Measurements from ENCODE around the gene SH3BP2.

The SH3BP2 gene

DNA sequence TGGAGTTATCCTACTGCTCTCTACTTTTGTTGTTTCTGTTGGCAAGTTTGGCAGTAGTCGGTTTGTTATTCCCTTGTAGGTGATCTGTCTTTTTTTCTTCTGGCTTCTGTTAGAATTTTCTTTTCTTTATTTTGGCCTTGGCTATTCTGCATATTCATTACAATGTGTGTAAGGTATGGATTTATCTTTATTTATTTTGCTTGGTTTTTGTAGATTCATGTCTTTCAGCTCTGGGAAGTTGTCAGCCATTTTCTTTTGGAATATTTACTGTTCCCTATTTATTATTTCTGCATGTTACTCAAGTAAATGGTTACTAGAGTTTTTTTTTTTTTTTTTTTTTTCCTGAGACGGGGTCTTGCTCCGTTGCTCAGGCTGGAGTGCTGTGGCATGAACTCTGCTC, 63.4 kb downstream of the SH3BP2 start:
- DNase-seq (ENCODE audit: low spot score), result no peak

DNA sequence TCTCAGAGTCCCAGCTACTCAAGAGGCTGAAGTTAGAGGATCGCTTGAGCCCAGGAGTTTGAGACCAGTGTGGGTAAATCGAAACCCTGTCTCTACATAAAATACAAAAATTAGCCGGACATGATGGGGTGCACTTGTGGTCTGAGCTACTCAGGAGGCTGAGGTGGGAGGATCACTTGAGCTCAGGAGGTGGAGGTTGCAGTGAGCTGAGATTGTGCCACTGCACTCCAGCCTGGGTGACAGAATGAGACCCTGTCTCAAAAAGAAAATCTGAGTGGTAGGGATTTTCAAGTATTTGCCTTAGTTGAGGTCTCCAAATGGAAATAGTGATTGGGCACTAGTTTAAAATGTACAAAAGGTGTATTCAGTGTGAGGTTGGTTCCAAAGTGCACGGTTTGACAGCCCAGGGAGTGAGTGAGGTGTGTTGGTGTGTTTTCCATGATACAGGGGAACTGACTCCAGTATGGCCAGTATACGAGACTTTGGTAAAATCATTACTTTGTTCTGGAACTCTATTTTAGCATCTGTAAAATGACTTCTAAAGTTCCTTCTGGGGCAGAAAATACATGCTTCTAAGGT, 64.6 kb downstream of the SH3BP2 start:
- DNase-seq (ENCODE audit: low spot score), result no peak

GRCh38 chr4:2858451-2859217, 65.7 kb downstream of the SH3BP2 start:
- DNase-seq (ENCODE audit: low spot score), result no peak

GRCh38 chr4:2859514-2859913, 66.6 kb downstream of the SH3BP2 start:
- DNase-seq (ENCODE audit: low spot score), result no peak

DNA sequence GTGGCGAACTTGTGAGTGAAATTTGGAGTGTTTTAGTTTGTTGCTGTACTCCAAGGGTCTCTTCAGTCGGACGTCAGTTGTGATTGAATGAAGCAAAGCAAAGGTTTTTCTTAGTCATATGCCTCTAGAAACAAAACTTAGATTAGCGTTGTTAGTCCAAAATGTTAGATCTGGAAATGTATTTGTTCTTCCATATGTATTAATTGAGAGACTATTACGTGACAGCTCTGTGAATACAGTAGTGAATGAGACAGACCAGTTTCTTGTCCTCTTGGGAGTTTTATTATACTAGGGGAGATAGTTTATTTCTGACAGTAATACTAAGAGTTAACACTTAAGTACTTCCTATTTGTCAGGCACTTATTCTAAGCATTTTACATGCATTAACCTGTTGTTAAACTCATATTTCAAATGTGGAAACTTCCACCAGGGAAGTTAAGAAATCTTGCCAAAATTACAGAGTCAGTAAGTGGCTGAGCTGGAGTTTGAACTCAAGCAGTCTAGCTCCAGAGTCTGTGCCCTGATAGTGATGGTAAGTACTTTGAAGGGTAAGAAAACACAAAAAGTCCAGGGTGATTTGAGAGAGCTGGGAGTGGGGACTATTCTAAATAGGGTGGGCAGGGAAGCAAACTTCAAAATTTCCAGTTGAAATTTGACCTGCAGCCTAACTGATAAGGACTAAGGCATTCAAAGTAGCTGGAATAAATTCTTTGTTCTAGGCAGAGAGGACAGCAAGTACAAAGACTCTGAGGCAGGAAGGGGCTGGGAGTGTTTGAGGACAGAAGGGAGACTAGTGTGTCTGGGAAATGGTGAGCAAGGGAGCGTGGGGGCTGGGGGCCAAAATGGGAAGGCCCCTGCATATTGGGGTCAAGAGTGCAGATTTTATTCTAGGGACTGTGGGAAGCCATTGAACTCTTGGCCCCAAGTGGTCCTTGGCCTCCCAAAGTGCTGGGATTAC, 67.8 kb downstream of the SH3BP2 start:
- no peak for DNase-seq (ENCODE audit: low spot score)

- DNase-seq (ENCODE audit: low spot score), result no peak
Observed at GRCh38 chr4:2861631-2862436, 68.9 kb downstream of the SH3BP2 start.

DNA sequence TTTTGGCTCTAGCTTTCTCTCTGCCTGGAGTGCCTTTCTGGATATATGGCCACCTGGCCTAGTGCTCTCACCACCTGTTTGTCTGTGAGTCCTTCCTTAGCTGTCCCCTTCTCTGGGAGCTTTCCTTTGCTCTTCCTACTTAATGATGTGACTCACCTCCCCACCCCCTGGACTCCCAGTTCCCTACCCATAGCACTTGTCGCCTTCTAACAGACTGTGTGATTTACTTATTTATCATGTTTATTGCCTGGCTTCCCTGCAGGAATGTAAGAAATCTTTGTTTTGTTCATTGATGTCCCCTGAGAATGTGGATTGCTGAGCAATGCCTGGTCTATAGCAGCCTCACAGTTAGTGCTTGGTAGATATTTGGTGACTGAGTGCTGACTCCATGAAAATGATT, 69.6 kb downstream of the SH3BP2 start:
- no peak for DNase-seq (ENCODE audit: low spot score)

GRCh38 chr4:2863649-2864048, 70.8 kb downstream of the SH3BP2 start:
- no peak for DNase-seq (ENCODE audit: low spot score)

DNA sequence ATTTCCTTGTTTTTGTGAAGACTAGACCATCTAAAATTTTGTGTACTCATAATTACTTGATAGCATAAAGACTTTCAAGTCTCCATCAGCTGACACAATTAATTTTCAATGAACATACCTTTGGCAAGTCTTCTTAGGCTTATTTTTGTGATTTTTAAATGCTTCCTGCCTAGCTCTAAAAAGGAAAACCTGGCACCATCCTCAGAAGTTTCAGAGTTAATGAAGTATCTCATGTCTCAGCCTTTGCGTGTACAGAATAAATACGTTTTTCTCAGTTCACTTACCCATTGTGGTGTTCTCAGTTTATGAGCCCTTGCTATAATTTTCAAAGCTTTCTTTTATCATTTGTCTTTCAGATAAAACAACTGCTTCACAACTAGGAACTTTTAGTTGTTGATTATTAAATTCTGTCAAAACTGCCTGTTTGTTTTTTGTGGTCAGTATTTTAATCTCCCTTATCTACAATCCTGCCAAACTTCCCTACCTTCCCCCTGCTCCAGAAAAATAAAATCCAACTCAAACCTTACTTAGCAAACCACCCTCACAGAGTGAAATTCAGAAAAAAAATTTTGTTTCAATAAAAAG, 72.4 kb downstream of the SH3BP2 start:
- no peak for DNase-seq (ENCODE audit: low spot score)

DNA sequence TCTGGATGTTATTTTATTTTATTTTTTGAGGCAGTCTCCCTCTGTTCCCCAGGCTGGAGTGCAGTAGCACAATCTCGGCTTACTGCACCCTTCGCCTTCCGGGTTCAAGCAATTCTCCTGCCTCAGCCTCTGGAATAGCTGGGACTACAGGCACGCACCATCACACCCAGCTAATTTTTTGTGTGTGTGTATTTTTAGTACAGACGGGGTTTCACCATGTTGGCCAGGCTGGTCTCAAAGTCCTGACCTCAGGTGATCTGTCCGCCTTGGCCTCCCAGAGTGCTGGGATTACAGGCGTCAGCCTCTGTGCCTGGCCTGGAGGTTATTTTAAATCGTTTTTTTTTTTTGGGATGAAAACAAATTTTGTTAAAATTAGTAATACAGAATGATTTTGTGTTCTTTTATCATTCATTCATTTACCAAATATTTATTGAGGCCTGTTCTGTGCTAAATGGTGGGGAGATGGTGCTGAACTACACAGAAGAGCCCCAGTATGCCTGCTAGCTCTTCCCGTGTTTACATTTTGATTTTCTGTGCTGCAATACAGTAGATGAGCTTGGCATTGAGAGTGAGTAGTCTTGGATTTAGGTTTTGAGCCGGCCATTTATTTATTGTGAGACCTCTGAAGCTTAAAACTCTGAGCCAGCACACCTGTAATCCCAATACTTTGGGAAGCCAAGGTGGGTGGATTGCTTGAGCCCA, 73.4 kb downstream of the SH3BP2 start:
- no peak for DNase-seq (ENCODE audit: low spot score)

GRCh38 chr4:2866891-2867290, 74.0 kb downstream of the SH3BP2 start:
- DNase-seq (ENCODE audit: low spot score), result no peak

DNA sequence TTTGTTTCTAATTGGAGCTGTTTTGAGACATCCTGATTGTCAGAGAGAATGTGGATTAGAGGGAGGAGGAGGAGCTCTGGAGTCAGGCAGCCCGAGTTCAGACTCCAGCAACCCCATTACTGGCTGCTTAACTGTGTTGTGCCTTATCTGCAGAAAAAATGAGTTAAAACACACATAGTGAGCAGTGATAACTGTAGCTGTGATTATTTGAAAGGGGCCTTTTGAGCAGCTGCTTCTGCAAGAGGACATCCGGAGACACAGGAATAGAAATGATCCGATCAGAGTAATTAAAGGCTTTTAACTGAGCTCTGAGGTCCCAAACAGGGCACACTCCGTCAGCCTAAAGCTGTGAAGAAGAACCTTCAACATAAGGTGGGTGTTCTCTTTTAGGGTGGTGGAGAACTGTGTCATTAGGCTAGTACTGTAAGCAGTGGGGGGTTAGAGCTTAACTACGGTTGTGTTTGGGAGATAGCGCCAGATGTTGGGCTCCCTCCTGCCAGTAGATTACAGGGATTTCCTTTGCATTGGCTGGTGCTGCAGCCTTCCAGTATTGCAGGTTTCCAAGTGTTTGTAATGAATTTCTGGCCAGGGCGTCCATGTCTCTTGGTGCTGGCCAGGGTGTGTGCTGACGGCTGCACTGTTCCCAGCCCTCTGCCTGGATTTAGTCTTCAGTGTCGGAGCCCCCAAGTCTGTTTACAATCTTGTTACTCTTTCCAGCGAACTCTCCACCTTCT, 75.0 kb downstream of the SH3BP2 start:
- DNase-seq (ENCODE audit: low spot score), result no peak

DNA sequence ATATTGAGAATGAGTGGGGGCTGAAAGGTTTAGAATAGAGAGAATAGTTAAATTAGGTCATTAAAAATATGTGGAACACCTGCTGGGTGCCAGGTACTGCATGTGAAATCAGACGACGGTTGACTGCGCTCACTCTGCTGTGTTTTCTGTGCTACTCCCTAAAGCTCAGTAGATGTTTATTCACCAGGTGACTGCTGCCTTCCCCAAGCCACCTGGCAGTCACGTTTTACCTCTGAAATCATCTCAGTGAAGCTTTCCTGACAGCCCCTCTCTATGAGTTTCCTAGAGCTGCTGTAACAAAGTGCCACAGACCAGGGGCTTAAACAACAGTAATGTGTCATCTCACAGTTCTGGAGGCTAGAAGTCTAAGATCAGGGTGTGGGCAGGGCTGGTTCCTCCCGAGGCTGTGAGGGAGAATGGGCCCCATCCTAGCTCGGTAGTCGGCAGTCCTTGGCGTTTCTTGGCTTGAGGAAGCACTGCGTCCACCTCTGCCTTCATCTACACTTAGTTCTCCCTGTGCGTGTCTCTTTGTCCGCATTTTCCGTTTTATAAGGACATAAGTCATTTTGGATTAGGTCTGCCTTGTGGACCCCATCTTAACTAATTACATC, 76.1 kb downstream of the SH3BP2 start:
- no peak for DNase-seq (ENCODE audit: low spot score)

DNA sequence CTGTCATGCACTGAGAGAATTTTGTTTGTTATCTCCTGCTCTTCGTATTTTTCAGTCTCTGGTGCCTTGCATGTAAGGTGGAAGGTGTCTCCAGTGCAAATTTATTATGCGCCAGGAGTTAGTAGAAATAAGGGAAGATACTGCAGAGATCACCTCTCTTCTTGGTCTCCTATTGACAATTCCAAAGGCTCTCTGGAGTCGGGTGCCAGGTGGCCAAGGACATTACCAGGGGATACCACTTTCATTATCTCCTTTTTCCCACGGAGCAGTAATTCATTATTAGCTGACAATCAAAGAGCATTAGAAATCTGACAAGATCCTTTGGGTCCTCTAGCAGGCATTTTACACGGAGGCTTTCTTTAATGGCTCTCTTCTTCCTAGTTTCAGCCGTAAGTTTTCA, 76.8 kb downstream of the SH3BP2 start:
- no peak for DNase-seq (ENCODE audit: low spot score)

DNA sequence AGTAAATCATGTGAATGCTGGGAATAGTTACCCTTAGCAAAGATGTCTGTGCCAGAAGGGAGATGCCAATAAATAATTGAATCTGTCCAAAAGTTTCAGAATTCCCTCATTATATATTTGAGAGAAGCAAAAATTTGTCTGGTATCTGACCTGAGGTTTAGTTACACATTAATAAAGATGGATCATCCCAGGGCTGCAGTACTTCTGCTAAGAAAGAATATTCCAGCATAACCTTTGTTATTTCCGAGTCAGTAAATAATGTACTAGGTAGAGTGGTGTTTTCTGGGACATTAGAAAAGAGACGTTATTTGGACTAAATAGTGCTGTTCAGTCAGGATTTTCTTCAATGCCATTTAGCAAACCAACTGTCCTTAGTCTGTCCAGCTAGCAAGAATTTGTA, 77.2 kb downstream of the SH3BP2 start:
- no peak for DNase-seq (ENCODE audit: low spot score)

DNA sequence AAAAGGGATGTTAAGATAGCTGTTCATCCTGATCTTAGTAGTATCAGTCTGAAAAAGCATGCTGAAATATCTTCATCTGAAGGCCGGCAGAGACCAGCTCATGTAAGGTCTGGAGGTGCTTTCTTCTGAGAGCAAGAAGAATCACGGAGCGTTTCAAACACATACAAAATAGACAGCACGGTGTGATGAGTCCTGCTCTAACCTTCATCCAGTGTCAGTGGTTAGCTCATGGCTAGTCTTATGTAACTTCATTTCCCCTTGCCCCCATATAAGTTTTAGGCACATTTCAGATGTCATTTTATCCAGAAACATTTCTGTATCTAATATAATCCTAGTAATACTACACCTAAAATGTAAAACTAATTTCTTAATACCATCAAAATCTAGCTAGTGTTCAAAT, 78.6 kb downstream of the SH3BP2 start:
- DNase-seq (ENCODE audit: low spot score), result no peak

- DNase-seq (ENCODE audit: low spot score), result no peak
Observed at GRCh38 chr4:2871911-2872310, 79.0 kb downstream of the SH3BP2 start.

- DNase-seq (ENCODE audit: low spot score), result no peak
Observed at GRCh38 chr4:2873329-2873728, 80.4 kb downstream of the SH3BP2 start.

GRCh38 chr4:2874861-2875260, 82.0 kb downstream of the SH3BP2 start:
- no peak for DNase-seq (ENCODE audit: low spot score)

- no peak for DNase-seq (ENCODE audit: low spot score)
Observed at GRCh38 chr4:2875556-2875955, 82.7 kb downstream of the SH3BP2 start.

Data from CD4-positive, alpha-beta T cell treated with Interleukin-15 for 4 hours (primary cell).